Liver (tissue), 9 donors: Measurements from ENCODE around the gene PCDHA1. TPM values are rescaled to one million over a fixed set of nuclear protein-coding genes. Genes with fewer than 3 reads are reported as not detected.
A peak's percentile ranks its signal among the peaks of the same experiment; 100 is the strongest.
"Not testable (repeated sequence)": the region's sequence is repeated elsewhere in the genome, so short reads cannot be mapped to it uniquely, and the experiment has no call there.

ENCODE experiments used
- DNase-seq: peaks from one replicate; pipeline ENCODE4 v3.0.0-alpha.2; 2017; ENCODE audit warnings: low spot score
- H3K27ac ChIP-seq, 2 donors: one replicate each; pipeline ENCODE4 v1.7.0; 2013; ENCODE audit warnings: inconsistent platforms in 2 of 2, low read length in 2 of 2, control low read depth in 1 of 2, low read depth in 1 of 2, mild to moderate bottlenecking in 1 of 2
- H3K27me3 ChIP-seq, 4 donors: one replicate each; pipeline versions ENCODE4 v1.6.1 to v1.7.0; 2013; ENCODE audit warnings: low read length in 3 of 4, inconsistent platforms in 1 of 4, mild to moderate bottlenecking in 1 of 4, moderate library complexity in 1 of 4; ENCODE audit not compliant: control insufficient read depth in 4 of 4, insufficient read depth in 4 of 4
- H3K36me3 ChIP-seq, 4 donors: one replicate each; pipeline versions ENCODE4 v1.6.1 to v1.7.0; 2013; ENCODE audit warnings: low read length in 3 of 4, mild to moderate bottlenecking in 3 of 4, low read depth in 1 of 4, moderate library complexity in 1 of 4; ENCODE audit not compliant: control insufficient read depth in 4 of 4, insufficient read depth in 3 of 4
- H3K4me1 ChIP-seq, 4 donors: one replicate each; pipeline versions ENCODE4 v1.6.1 to v1.7.0; 2013; ENCODE audit warnings: low read length in 3 of 4, mild to moderate bottlenecking in 3 of 4, moderate library complexity in 1 of 4; ENCODE audit not compliant: control insufficient read depth in 4 of 4, insufficient read depth in 4 of 4
- H3K4me3 ChIP-seq, 3 donors: one replicate each; pipeline versions ENCODE4 v1.6.1 to v1.7.0; 2013; ENCODE audit warnings: low read length in 3 of 3, control low read depth in 1 of 3, low read depth in 1 of 3, mild to moderate bottlenecking in 1 of 3
- H3K9ac ChIP-seq, 2 donors: one replicate each; pipeline ENCODE4 v1.7.0; 2013; ENCODE audit warnings: low read length in 2 of 2, mild to moderate bottlenecking in 2 of 2, moderate library complexity in 2 of 2, control low read depth in 1 of 2, low read depth in 1 of 2
- H3K9me3 ChIP-seq, 4 donors: one replicate each; pipeline versions ENCODE4 v1.6.1 to v1.7.0; 2013; ENCODE audit warnings: low read length in 3 of 4; ENCODE audit not compliant: control insufficient read depth in 4 of 4
- FOXA1 ChIP-seq: IDR thresholded peaks from 2 replicates; pipeline ENCODE4 v1.6.1; 2016; ENCODE audit warnings: antibody characterized with exemption
- JUND ChIP-seq, 2 donors: IDR thresholded peaks; 2 replicates each; pipeline ENCODE4 v1.6.1; 2016; ENCODE audit warnings: antibody characterized with exemption in 2 of 2
- TAF1 ChIP-seq: conservative IDR thresholded peaks from 2 replicates; pipeline ENCODE4 v1.6.1; 2016; ENCODE audit warnings: antibody characterized with exemption, mild to moderate bottlenecking
- YY1 ChIP-seq: IDR thresholded peaks from 2 replicates; pipeline ENCODE4 v1.6.1; 2016; ENCODE audit warnings: antibody characterized with exemption, mild to moderate bottlenecking
- WGBS: extraction: QIAGEN DNeasy Blood & Tissue Kit; methylation state at CpG from one replicate; pipeline ENCODE4 v1.1.7; 2013; 5-methylcytosine and 5-hydroxymethylcytosine counted together
- polyA plus RNA-seq, 2 donors: library from polyadenylated mRNA; stranded (reverse) in 1 of 2; unstranded in 1 of 2; fragments of 200-250 nt in 1 of 2; fragments of >200 nt in 1 of 2; fragmentation: Nextera tagmentation in 1 of 2; extraction: Ambion mirVana in 1 of 2; gene quantifications; one replicate each; pipeline versions ENCODE4 v1.2.1 to v1.2.3, GENCODE V29; 2013 to 2015
- total RNA-seq, 2 donors: library from RNA; depleted of rRNA; stranded (reverse); fragments of >200 nt; gene quantifications; one replicate each; pipeline ENCODE4 v1.2.3, GENCODE V29; 2014
- TF ChIP-seq, protein P1 (sequence below): IDR thresholded peaks from 2 replicates; pipeline ENCODE4 v1.6.1; 2016; ENCODE audit warnings: antibody characterized with exemption, mild to moderate bottlenecking
- donor health status: healthy.
- donor health status: healthy.
- donor health status: healthy.
- donor health status: healthy.
- donor health status: healthy.

The PCDHA1 gene
- total and polyA plus RNA-seq, 4 donors: not detected

DNA sequence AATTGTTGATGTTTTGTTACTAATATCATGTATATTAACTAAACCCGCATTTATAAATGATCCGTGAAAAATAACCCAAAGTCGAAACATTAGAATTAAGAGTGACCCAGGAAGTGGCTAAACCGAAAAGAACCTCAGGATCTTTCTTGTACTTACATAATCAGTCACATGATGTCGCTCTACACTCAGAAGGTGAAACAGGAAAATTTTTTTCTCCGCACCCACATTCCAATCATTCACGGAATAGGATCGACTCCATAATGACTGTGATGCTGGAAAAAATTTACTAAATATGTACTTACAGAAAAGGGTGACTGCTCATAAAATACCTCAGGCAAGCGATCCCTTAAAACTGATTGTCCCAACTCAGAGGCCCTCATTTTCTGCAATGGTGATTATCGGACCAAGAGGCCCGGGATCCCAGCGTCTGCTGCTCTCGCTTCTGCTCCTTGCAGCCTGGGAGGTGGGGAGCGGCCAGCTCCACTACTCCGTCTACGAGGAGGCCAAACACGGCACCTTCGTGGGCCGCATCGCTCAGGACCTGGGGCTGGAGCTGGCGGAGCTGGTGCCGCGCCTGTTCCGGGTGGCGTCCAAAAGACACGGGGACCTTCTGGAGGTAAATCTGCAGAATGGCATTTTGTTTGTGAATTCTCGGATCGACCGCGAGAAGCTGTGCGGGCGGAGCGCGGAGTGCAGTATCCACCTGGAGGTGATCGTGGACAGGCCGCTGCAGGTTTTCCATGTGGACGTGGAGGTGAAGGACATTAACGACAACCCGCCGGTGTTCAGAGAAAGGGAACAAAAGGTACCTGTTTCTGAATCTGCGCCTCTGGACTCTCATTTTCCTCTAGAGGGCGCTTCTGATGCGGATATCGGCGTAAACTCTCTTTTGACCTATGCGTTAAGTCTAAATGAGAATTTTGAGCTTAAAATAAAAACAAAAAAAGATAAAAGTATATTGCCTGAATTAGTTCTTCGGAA, 89.4 kb downstream of the PCDHA1 start, which contains the start of gene PCDHA12:
Gene PCDHA12, plus strand, starts transcription at position 224 of the 981 bp plus-strand sequence. Its CDS starts 165 bp downstream, at position 389.
- H3K27ac ChIP-seq: no peak within 1 kb of the TSS
- WGBS: 16% methylated on average over 47 of the region's 47 CpGs
- no peak for DNase-seq
- H3K9me3 ChIP-seq: peaks cover 15 to 35% (median 23%) of the 10 kb centered on the region in 4 donors
- TF ChIP-seq YY1 (no peak), TAF1 (no peak), FOXA1 (no peak)
- peaks cover 0 to 8% (median 4%) of the 10 kb centered on the region in 4 donors for H3K27me3 ChIP-seq
- H3K9ac ChIP-seq: no peak within 1 kb of the TSS
- H3K36me3 ChIP-seq: no peaks in the 10 kb centered on the region
- H3K4me1 ChIP-seq: no peaks in the 10 kb centered on the region
- H3K4me3 ChIP-seq: peak within 1 kb of the TSS in 1 of 3 donors; percentile 45

DNA sequence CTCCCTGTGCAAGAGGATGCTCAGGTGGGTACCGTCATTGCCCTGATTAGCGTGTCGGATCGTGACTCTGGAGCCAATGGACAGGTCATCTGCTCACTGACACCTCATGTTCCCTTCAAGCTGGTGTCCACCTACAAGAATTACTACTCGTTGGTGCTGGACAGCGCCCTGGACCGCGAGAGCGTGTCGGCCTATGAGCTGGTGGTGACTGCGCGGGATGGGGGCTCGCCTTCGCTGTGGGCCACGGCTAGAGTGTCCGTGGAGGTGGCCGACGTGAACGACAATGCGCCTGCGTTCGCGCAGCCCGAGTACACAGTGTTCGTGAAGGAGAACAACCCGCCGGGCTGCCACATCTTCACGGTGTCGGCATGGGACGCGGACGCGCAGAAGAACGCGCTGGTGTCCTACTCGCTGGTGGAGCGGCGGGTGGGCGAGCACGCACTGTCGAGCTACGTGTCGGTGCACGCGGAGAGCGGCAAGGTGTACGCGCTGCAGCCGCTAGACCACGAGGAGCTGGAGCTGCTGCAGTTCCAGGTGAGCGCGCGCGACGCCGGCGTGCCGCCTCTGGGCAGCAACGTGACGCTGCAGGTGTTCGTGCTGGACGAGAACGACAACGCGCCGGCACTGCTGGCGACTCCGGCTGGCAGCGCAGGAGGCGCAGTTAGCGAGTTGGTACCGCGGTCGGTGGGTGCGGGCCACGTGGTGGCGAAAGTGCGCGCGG, 90.8 kb downstream of the PCDHA1 start:
- not testable (repeated sequence) for H3K27ac ChIP-seq, H3K36me3 ChIP-seq, H3K27me3 ChIP-seq, H3K9ac ChIP-seq, H3K4me1 ChIP-seq, DNase-seq
- Histone ChIP-seq H3K9me3 (peaks cover 8 to 27% (median 16%) of the 10 kb centered on the region in 4 donors), H3K4me3 (peak overlapping the region in 2 of 3 donors; percentile 17 to 45)
- WGBS: 35% methylated on average over 80 of the region's 80 CpGs

DNA sequence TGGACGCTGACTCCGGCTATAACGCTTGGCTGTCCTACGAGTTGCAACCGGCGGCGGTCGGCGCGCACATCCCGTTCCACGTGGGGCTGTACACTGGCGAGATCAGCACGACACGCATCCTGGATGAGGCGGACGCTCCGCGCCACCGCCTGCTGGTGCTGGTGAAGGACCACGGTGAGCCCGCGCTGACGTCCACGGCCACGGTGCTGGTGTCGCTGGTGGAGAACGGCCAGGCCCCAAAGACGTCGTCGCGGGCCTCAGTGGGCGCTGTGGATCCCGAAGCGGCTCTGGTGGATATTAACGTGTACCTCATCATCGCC, 91.3 kb downstream of the PCDHA1 start:
- no peak for DNase-seq
- TF ChIP-seq JUND (IDR thresholded peaks at IDR 0.05): no peak
- TF ChIP-seq, protein P1, sequence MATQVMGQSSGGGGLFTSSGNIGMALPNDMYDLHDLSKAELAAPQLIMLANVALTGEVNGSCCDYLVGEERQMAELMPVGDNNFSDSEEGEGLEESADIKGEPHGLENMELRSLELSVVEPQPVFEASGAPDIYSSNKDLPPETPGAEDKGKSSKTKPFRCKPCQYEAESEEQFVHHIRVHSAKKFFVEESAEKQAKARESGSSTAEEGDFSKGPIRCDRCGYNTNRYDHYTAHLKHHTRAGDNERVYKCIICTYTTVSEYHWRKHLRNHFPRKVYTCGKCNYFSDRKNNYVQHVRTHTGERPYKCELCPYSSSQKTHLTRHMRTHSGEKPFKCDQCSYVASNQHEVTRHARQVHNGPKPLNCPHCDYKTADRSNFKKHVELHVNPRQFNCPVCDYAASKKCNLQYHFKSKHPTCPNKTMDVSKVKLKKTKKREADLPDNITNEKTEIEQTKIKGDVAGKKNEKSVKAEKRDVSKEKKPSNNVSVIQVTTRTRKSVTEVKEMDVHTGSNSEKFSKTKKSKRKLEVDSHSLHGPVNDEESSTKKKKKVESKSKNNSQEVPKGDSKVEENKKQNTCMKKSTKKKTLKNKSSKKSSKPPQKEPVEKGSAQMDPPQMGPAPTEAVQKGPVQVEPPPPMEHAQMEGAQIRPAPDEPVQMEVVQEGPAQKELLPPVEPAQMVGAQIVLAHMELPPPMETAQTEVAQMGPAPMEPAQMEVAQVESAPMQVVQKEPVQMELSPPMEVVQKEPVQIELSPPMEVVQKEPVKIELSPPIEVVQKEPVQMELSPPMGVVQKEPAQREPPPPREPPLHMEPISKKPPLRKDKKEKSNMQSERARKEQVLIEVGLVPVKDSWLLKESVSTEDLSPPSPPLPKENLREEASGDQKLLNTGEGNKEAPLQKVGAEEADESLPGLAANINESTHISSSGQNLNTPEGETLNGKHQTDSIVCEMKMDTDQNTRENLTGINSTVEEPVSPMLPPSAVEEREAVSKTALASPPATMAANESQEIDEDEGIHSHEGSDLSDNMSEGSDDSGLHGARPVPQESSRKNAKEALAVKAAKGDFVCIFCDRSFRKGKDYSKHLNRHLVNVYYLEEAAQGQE: no peak
- Histone ChIP-seq H3K9ac (no peak overlapping the region), H3K27ac (no peak overlapping the region), H3K4me3 (peak overlapping the region in 1 of 3 donors; percentile 17), H3K9me3 (peaks cover 8 to 30% (median 17%) of the 10 kb centered on the region in 4 donors), H3K4me1 (peaks cover 0 to 2% (median 0%) of the 10 kb centered on the region in 4 donors), H3K27me3 (peaks cover 0 to 12% (median 3%) of the 10 kb centered on the region in 4 donors), H3K36me3 (no peaks in the 10 kb centered on the region)
- WGBS: 44% methylated on average over 37 of the region's 37 CpGs
